ENCODE data around the gene ARMH4.

ARMH4 gene

GRCh38 chr14:58167057-58167456 lies 15.0 kb upstream of the ARMH4 start:
- DNase-seq (ENCODE audit: low read depth in 2 of 2) = no peak
- no peak for TF ChIP-seq CTCF (IDR thresholded peaks at IDR 0.05; ENCODE audit: low read depth, low read length)
- no peak overlapping the region for H3K4me3 ChIP-seq (replicated peaks in 1 of 2; ENCODE audit: low read depth in 2 of 2, low read length in 2 of 2)

GRCh38 chr14:58166005-58166983 lies 14.3 kb upstream of the ARMH4 start:
- DNase-seq (ENCODE audit: low read depth in 2 of 2) = peak; percentile 85 to 86
- peak; percentile 91 for TF ChIP-seq CTCF (IDR thresholded peaks at IDR 0.05; ENCODE audit: low read depth, low read length)
- no peak overlapping the region for H3K4me3 ChIP-seq (replicated peaks in 1 of 2; ENCODE audit: low read depth in 2 of 2, low read length in 2 of 2)

GRCh38 chr14:58160561-58160960 lies 8.5 kb upstream of the ARMH4 start:
- DNase-seq (ENCODE audit: low read depth in 2 of 2) = no peak
- no peak for TF ChIP-seq CTCF (IDR thresholded peaks at IDR 0.05; ENCODE audit: low read depth, low read length)
- no peak overlapping the region for H3K4me3 ChIP-seq (replicated peaks in 1 of 2; ENCODE audit: low read depth in 2 of 2, low read length in 2 of 2)

- TF ChIP-seq CTCF (IDR thresholded peaks at IDR 0.05; ENCODE audit: low read depth, low read length) = no peak
- DNase-seq (ENCODE audit: low read depth in 2 of 2) = peak; percentile 28 to 39
- H3K4me3 ChIP-seq (replicated peaks in 1 of 2; ENCODE audit: low read depth in 2 of 2, low read length in 2 of 2) = peak overlapping the region; percentile 59 to 68
Measured at GRCh38 chr14:58151133-58152013, 640 bp downstream of the ARMH4 start.

- no peak for DNase-seq (ENCODE audit: low read depth in 2 of 2)
- TF ChIP-seq CTCF (IDR thresholded peaks at IDR 0.05; ENCODE audit: low read depth, low read length) = no peak
- no peak overlapping the region for H3K4me3 ChIP-seq (replicated peaks in 1 of 2; ENCODE audit: low read depth in 2 of 2, low read length in 2 of 2)
Measured at GRCh38 chr14:58150243-58150805, 1.7 kb downstream of the ARMH4 start.

- H3K4me3 ChIP-seq (replicated peaks in 1 of 2; ENCODE audit: low read depth in 2 of 2, low read length in 2 of 2) = no peak overlapping the region
- TF ChIP-seq CTCF (IDR thresholded peaks at IDR 0.05; ENCODE audit: low read depth, low read length) = no peak
- no peak for DNase-seq (ENCODE audit: low read depth in 2 of 2)
Measured at GRCh38 chr14:58149196-58149595, 2.8 kb downstream of the ARMH4 start.
